GM19328 (cell line): Measurements from ENCODE around the gene IGSF23.

Source experiments
- ATAC-seq: cut with Tn5 transposase; IDR thresholded peaks from one replicate; pipeline ENCODE4 v1.9.1; 2021; ENCODE audit warnings: mild to moderate bottlenecking, moderate library complexity; ENCODE audit not compliant: unreplicated experiment

Gene IGSF23

DNA sequence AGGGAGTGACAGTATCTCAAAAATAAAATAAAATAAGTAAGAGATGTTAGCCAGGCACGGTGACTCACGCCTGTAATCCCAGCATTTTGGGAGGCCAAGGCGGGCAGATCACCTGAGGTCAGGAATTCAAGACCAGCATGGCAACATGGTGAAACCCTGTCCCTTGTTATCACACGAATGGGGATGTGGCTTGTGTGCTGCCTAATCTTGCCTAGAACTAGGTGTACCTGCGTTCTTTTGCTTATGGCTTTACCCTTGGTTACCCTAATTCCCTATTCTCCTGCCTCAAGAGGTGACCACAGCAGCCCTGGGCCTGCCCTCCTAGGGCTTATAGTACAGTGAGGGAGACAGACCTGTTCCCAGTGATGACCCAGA, 24.0 kb downstream of the IGSF23 start:
- no peak for ATAC-seq

DNA sequence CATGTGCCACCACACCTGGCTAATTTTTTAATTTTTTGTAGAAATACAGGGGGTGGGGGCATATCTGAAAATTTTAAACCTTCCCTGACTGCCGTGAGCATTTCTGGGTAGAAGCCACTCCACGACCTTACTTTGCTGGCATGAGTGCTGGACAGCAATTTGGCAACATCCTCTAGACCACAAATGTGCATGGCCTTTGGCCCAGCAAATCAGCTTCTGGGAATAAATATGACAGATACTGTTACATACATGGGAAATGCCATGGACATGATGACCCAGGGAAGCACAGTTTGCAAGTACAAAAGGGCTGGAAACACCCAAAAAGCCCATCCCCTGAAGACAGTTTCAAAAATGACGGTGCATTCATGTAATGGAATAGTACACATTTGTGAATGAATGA, 27.2 kb downstream of the IGSF23 start:
- ATAC-seq = no peak

DNA sequence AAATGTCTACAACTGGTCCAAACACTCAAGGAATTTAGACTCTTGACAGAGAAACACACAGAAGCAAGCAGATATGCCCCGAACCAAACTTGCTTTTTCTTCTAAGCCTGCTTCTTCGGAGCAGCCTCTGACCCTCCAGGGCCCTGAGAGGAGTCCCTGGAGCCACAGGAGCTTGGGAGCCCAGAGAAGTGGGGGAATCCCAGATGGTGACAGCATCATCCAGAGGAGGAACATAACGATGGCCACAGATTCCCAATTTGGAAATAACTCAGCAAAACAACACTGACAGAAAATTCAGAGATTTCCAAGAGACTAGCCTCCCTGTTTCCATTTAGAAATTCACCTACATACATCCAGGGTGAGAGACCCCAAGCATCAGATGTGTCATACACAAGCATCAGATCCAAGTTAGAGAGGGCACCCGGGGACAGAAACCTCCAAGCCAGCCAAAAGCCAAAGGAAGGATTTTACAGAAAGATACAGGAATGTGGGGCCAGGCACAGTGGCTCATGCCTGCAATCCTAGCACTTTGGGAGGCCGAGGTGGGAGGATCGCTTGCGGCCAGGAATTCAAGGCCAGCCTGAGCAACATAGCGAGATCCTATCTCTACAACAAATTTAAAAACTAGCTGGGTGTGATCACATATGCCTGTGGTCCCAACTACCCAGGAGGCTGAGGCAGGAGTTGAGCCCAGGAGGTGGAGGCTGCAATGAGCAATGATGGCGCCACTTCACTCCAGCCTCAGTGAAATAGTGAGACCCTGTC, 28.3 kb downstream of the IGSF23 start:
- ATAC-seq = no peak

DNA sequence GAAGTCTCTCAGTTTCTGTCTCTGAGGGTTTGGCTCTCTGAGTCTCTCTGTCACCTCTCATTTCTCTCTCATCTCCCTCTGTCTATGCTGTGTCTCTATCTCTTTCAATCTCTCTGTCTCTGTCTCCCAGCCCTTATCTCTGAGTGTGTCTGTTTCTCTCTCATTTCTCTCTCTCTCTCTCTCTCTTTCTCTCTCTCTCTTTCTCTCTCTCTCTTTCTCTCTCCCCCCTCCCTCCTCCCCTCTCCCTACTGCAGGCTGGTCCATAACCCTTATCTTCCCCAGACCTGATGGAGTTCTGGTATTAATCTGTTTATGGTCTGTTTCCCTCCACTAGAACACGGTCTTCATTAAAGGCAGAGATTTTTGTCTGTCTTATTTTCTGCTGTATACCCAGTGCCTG, 29.0 kb downstream of the IGSF23 start:
- no peak for ATAC-seq

DNA sequence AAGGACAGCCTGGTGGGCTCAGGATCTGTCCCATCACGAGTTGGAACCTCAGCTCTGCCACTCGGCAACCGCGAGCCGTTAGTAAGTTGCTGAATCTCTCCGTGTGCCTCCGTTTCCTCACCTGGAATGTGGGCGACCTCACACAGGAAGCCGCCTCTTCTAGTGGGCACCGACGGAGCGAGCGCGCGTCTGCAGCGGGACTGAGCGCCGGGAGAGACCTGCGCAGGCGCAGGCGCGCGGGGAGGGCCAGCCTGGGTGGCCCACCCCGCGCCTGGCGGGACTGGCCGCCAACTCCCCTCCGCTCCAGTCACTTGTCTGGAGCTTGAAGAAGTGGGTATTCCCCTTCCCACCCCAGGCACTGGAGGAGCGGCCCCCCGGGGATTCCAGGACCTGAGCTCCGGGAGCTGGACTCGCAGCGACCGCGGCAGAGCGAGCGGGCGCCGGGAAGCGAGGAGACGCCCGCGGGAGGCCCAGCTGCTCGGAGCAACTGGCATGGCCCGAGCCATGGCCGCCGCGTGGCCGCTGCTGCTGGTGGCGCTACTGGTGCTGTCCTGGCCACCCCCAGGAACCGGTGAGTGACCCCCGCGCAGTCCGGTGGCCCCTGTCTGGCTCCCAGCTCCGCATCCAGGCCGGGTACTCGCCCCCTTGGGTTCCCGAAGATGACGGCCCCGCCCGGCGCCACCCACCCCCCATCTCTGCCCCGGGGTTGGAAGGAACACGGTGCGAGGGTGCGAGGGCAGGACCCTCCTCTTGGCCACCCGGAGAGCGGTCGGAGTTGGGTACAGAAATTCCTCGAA, 30.4 kb downstream of the IGSF23 start, which contains the start of gene PVR:
Gene PVR, plus strand, starts transcription at position 306 of the 797 bp plus-strand sequence. Its CDS starts 187 bp downstream, at position 493.
- no peak for ATAC-seq

DNA sequence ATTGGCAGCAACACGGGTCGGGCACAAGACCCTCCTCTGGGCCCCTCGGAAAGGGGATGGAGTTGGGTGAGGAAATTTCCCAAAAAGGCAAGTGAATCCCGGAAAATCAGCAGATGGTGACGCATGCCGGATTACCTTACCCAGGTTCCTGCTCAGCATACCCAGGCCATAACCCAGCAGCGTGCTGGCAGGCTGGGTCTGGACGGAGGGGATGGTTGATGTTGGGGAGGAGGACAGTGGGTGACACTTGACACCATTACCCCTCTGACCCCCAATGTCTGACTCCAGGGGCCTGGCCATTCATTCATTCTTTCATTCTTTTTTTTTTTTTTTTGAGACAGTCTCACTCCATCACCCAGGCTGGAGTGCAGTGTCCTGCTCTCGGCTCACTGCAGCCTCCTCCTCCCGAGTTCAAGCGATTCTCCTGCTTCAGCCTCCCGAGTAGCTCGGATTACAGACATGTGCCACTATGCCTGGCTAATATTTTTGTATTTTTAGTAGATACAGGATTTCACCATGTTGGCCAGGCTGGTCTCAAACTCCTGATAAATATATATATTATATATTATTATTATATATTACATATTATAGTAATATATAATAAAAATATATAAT, 31.1 kb downstream of the IGSF23 start:
- no peak for ATAC-seq

DNA sequence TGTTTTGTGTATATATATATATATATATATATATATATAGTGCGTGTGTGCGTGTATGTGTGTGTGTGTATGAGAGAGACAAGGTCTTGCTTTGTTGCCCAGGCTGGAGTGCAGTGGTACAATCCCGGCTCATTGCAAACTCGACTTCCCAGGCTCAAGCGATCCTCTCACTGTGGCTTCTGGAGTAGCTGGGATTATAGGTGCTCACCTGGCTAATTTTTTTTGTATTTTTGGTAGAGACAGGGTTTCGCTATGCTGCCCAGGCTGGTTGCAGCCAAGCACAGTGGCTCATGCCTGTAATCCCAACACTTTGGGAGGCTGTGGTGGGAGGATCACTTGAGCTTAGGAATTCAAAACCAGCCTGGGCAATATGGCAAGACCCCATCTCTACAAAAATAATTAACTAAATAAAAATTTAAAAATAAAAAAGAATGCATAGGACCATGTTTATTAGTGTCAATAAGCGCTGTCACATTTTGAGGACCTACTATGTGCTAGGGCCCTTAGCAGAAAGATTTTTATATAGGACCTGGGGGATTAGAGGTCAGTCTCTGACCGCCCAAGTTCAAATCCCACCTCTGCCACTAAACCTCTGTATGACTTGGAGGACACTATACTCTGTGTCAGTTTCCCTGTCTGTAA, 32.2 kb downstream of the IGSF23 start:
- ATAC-seq = no peak

DNA sequence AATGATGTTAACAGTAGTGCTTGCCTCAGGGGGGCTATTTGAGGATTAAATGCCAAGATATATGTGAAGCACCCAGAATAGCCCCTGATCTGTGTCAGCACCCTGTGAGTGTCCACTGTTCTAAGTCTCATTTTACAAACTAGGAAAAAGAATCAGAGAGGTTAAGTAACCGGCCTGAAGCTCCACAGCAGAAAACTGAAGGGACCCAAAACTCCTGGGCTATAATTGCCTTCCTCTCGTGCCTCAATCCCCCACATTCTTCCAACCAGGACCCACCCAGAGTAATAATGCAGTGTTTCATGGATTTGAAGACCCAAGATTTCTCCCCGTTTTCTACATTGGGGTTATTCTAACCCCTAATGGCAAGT, 32.7 kb downstream of the IGSF23 start:
- ATAC-seq = no peak

DNA sequence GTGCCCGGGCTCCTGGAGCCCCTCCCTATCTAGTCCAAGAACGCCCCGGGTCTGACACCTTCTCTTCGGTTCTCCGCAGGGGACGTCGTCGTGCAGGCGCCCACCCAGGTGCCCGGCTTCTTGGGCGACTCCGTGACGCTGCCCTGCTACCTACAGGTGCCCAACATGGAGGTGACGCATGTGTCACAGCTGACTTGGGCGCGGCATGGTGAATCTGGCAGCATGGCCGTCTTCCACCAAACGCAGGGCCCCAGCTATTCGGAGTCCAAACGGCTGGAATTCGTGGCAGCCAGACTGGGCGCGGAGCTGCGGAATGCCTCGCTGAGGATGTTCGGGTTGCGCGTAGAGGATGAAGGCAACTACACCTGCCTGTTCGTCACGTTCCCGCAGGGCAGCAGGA, 33.8 kb downstream of the IGSF23 start:
- ATAC-seq = no peak

DNA sequence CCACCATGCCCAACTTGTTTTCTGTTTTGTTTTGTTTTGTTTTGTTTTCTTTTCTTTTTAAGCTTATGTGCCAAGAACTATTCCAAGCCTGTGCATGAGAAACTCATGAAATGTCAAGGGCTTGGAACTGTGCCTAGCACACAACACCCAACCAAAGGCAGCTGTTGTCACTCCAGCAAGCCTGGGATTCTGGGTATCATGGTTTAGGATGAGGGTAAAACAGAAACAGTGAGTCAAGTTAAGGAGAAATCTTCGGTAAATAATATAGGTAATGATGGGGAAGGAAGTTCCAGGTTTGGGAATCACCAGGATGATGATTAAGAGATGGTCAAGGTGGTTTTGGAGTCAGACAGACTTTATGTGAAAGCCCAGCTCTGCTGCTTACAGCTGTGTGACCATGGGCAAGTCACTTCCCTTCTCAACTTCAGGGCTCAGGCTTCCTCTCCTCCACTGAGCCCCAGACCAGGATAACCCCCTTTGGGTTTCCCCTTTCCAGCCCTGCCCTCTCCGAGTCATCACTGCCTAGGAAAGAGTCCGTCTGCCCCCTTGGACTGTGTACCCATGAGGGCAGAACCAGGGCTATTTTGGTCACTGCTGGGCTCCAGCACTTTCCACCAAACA, 35.4 kb downstream of the IGSF23 start:
- no peak for ATAC-seq

DNA sequence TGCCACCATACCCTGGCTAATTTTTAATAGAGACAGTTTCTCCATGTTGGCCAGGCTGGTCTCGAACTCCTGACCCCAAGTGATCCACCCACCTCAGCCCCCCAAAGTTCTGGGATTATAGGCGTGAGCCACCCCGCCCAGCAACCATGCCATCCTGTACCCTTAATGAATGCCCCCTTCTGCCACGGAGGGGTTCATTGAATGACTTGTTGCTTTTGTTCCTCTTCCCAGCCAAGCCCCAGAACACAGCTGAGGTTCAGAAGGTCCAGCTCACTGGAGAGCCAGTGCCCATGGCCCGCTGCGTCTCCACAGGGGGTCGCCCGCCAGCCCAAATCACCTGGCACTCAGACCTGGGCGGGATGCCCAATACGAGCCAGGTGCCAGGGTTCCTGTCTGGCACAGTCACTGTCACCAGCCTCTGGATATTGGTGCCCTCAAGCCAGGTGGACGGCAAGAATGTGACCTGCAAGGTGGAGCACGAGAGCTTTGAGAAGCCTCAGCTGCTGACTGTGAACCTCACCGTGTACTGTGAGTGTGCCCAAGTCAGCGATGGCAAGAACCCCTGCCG, 36.3 kb downstream of the IGSF23 start:
- no peak for ATAC-seq

DNA sequence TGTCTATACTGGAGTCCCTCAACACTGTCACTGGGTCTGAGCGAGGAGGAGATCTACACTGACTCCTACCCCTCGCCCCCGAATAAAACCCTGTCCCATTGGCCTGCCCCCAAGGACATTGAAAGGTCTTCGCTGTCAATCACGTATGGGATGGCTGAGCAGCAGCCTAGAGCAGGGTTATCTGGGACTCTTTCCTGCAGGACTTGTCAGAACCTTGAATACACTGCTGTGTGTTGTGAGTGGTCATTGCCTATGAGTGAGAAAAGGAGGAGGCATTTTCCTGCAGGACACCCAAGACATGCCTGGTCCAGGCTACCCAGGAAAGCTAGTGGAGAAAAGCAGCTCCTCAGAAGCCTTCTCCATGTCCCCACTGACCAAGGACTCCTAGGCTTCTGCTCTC, 40.0 kb downstream of the IGSF23 start:
- ATAC-seq = no peak

DNA sequence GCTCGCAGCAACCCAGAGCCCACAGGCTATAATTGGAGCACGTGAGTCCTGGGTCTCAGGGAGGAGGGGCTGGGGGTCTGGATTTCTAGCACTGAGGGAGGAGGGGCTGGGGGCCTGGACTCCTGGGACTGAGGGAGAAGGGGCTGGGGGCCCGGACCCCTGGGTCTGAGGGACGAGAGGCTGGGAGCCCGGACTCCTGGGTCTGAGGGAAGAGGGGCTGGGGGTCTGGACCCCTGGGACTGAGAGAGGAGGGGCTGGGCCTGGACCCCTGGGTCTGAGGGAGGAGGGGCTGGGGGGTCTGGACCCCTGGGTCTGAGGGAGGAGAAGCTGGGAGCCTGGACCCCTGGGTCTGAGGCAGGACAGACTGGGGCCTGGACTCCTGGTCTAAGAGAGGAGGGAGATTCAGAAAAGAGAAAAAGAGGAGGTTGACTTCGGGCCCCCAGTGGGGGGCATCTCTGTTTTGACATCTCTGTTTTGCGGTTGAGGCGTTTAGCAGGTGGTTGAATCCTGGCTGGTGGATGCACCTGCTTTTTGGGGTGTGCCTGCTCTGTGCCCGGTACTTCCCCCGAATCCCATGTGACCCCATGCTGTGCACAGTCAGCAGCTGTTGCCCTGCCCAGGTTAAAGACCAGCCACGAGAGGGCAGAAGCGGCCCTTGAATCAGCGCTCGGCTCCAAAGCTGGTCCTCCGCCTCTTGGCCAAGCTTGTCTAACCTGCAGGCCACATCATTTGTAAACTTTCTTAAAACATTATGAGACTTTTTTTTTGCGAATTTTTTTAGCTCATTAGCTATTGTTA, 40.8 kb downstream of the IGSF23 start:
- peak; percentile 84 for ATAC-seq

DNA sequence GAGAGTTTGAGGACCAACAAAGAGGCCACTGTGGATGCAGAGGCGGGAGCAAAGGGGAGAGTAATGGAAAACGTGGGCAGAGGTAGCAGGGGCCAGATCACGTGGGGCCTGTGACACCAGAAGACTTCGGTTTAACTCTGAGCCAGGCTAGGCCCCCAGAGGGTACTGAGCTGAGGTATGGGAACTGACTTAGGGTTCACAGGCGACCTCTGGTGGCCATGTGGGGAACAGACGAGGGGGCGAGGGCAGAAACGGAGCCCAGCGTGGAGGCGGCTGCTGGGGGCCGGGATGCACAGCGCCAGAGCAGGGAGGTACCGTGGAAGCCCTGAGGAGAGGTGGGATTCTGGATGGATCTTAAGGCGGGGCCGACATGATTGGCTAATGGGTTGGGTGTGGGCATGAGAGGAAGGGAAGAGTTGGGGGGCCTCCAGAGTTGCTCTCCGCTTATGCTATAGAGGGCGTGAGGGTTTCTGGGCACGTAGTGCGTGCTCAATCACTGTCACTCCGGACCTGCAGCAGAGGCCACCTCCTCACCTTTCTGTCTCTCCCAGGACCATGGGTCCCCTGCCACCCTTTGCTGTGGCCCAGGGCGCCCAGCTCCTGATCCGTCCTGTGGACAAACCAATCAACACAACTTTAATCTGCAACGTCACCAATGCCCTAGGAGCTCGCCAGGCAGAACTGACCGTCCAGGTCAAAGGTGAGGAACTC, 44.0 kb downstream of the IGSF23 start:
- no peak for ATAC-seq

DNA sequence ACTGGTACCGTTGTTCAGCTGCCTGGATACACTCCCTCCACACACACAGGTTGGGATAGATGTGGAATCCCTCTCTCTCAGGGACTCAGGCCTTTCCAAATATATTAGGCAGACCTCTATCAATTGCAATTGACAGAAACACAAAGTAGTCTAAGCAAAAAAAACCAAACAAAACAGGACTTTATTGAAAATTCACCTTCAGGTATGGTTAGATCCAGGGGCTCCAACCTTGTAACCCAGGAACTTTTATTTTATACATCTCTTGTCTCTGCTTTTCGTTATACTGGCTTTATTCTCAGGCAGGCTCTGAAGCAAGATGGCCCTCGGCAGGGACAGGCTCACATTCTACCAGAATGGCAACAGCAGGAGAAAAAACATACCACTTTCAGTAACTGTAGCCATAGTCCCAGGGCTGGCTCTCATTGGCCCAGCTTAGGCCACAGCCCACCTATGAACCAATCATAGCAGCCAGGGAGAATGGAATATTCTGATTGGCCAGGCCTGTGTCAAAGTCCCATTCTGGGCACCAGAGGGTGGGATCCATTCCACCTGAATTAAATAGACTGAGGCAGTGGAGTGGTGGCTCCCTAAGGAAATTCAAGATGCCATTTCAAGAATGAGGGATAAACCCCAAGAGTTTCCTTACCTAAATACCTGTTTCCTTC, 44.8 kb downstream of the IGSF23 start:
- ATAC-seq = no peak

DNA sequence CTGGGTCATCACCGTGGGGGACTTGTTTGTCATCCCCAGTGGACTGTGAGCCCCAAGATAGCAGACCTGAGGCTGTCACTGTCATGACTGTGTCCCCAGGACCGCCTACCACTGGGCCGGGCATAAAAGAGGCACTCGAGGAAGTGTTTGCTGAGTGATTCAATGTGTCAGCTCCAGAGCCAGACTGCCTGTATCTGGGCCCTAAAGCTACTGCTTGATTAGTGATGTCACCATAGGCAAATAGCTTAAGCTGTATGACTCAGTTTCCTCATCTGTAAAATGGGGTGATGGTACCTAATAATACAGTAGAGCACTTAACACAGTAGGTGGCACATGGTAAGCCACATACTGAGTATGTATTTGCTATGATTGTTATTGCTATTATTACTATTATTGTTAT, 46.7 kb downstream of the IGSF23 start:
- no peak for ATAC-seq

DNA sequence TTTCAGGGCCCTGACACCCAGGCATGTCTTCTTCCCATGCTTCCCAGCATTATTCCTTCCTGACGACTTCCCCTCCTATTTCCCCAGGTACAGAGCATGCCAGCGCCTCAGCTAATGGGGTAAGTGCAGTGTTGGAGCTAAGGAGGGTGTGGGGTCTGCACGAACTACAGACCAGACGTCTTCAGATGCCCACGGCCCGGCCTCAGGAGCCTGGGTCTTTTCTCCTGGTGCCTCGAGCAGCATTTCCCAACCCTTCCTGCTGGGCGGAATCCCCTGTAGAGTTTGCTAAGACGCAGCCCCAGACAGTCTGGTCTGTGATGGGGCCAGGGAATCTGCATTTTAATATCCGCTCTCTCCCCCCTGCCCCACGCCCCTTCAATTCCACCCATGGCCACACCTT, 47.8 kb downstream of the IGSF23 start:
- no peak for ATAC-seq

DNA sequence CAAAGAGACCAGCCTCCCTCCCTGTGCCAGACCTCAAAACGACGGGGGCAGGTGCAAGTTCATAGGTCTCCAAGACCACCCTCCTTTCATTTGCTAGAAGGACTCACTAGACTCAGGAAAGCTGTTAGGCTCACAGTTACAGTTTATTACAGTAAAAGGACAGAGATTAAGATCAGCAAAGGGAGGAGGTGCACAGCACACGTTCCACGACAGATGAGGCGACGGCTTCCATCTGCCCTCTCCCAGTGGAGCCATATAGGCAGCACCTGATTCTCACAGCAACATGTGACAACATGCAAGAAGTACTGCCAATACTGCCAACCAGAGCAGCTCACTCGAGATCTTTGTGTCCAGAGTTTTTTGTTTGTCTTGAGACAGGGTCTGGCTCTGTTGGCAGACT, 48.5 kb downstream of the IGSF23 start:
- no peak for ATAC-seq
